ENCODE data around the gene HJURP.
"Not testable (repeated sequence)": the region's sequence is repeated elsewhere in the genome, so short reads cannot be mapped to it uniquely, and the experiment has no call there.

Gene HJURP, protein sequence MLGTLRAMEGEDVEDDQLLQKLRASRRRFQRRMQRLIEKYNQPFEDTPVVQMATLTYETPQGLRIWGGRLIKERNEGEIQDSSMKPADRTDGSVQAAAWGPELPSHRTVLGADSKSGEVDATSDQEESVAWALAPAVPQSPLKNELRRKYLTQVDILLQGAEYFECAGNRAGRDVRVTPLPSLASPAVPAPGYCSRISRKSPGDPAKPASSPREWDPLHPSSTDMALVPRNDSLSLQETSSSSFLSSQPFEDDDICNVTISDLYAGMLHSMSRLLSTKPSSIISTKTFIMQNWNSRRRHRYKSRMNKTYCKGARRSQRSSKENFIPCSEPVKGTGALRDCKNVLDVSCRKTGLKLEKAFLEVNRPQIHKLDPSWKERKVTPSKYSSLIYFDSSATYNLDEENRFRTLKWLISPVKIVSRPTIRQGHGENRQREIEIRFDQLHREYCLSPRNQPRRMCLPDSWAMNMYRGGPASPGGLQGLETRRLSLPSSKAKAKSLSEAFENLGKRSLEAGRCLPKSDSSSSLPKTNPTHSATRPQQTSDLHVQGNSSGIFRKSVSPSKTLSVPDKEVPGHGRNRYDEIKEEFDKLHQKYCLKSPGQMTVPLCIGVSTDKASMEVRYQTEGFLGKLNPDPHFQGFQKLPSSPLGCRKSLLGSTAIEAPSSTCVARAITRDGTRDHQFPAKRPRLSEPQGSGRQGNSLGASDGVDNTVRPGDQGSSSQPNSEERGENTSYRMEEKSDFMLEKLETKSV

GRCh38 chr2:233854241-233854981 is at the start of gene HJURP:
HJURP (minus strand) TSS chr2:233854535; CDS start chr2:233854500, 35 bp downstream.
- peak; percentile 79 to 80 for DNase-seq

GRCh38 chr2:233901884-233902283 is 47.5 kb upstream of the HJURP start:
- DNase-seq: no peak

DNA sequence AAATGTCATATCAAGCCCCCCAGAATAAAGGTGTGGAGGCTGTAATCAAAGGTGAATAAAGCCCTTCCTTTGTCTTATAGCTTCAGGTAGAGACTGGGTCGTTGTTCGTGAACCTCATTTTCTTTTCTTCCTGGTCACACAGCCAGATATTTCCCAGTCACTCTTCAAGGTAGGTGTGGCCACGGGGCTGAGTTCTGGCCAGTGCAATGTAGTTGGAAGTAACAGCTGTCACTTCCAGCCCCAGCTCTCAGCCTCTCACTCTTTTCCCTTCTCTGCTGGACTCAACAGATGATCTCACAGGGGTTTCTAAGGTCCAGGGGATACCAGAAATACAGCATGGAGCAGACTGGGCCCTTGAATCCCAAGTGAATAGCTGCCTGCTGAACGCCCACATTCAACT is 47.0 kb upstream of the HJURP start:
- no peak for DNase-seq

DNA sequence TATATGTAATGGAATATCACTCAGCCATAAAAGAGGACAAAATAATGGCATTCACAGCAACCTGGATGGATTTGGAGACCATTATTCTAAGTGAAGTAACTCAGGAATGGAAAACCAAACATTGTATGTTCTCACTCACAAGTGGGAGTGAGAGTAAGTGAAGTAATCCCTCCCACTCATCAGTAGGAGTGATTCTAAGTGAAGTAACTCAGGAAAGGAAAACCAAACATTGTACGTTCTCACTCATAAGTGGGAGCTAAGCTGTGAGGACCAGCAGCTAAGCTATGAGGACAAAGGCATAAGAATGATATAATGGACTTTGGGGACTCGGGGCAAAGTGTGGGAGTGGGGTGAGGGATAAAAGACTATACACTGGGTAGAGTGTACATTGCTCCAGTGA is 41.9 kb upstream of the HJURP start:
- not testable (repeated sequence) for DNase-seq

DNA sequence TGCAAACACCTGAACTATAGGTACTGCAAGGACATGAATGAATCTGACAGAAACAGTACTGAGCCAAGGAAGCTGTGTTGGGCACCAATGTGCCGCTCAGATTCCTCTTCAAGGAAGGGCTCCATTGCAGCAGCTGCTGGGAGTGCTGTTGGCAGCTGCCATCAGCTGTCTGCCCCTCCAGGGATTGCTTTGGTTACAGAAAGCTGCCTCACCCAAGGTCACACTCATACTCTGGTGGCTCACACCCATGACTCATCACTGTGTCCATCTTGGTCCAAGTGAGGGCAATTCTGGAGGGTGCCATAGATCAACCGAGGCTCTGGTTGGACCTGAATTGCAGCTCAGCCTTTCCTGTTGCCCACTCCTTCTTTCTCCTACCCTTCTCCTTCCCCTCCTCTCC is 38.5 kb upstream of the HJURP start:
- DNase-seq: no peak

DNA sequence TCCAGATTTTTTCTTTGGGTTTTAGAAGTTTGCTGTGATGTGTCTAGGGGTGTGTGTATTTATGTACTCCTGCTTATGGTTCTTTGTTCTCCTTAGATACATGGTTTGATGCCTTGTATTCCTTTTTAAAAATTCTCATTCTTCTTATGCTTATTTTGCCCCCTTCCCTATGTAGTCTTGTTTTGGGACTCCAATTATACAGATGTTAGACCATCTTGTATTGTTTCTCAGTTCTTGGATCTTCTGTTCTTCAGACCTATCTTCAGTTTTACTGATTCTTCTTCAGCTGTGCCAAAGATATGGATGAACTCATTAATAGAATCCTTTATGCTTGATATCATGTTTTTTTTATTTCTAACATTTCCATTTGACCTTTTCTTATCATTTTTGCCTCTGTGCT is 28.0 kb upstream of the HJURP start:
- no peak for DNase-seq

GRCh38 chr2:233872125-233872524 is 17.8 kb upstream of the HJURP start:
- DNase-seq: not testable (repeated sequence)

GRCh38 chr2:233871432-233871831 is 17.1 kb upstream of the HJURP start:
- no peak for DNase-seq

DNA sequence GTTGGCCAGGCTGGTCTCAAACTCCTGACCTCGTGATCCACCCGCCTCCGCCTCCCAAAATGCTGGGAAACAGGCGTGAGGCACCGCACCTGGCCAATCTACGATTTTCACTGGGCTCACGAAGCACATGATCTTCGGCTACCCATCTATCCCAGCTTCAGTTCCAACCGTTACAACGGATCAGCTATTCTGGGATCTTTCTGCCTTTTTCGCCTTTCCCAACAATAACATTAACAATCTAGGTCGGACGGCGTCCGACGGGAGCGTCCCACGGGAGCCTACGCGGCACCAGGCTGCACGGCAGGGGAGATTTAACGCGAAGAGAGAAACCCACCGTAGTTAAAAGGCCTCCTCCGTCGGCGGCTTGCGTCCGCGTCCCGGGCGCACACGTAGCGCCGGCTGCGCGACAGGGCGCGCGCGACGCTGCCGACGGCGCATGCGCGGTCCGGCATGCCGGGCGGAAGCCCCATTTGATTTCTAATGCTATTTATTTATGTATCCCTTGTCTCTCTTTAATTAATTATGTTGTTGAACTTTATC is 13.7 kb upstream of the HJURP start, which contains the start of gene MSL3B:
MSL3B (minus strand) TSS at position 394 of the 540 bp plus-strand sequence.
- peak; percentile 50 to 61 for DNase-seq

DNA sequence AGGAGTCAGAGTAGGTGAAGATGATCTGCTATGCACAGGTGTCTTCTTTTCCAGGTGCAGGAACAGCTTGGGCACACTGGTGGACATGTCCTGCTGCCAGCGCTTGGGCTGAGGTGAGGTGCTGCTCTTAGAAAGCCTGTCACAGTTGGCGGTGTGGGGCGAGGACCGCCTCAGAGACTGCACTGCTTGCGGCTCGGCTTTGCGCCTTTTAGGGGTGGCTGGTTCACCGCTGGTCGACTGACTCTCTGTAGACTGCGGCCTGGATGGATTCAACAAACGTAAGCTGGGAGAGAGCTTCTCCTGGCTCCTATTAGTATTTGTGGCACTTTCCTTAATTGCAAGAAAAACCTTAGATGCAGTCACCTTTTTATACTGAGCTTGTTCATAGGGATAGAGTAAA is 12.1 kb upstream of the HJURP start:
- DNase-seq: no peak

DNA sequence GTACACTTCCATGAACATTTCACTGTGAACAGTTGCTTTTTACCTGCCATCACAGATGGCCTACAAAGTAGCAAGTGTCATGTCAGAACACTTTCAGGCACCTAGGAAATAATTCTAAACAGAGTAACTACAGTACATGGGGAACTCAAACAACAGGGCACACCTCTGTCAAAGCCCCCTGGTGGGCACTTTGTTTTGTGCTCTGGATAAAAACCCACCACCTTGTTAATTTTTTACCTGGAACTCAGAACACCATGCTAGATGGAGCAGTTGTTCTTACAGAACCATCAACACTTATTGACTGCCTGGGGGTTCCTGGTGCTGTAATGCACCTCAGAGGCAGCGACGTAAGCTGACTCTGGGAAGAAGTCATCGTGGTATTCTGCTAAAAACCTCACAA is 11.5 kb upstream of the HJURP start:
- no peak for DNase-seq

DNA sequence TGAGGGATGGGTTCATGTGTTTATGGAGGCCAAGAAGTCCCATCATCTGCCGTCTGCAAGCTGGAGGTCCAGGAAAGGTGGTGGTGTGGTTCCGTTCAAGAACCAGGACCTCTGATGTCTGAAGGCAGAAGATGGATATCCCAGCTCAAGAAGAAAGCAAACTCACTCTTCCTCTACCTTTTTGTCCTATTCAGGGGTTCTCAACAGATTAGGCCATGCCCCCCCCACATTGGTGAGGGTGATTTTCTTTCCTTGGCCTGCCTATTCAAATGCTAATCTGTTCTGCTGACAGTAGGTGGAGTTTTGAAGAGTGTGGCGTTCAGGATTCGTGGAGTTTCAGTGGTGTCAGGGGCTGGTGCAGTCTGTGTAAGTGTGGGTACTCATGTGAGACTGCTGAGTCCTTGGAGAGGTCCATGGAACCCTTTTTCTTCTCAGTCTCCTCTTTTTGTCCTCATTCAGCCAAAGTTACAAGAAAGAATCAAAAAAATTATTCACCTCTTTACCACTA is 8.0 kb upstream of the HJURP start:
- no peak for DNase-seq

GRCh38 chr2:233858331-233858730 is 4.0 kb upstream of the HJURP start:
- DNase-seq: no peak

DNA sequence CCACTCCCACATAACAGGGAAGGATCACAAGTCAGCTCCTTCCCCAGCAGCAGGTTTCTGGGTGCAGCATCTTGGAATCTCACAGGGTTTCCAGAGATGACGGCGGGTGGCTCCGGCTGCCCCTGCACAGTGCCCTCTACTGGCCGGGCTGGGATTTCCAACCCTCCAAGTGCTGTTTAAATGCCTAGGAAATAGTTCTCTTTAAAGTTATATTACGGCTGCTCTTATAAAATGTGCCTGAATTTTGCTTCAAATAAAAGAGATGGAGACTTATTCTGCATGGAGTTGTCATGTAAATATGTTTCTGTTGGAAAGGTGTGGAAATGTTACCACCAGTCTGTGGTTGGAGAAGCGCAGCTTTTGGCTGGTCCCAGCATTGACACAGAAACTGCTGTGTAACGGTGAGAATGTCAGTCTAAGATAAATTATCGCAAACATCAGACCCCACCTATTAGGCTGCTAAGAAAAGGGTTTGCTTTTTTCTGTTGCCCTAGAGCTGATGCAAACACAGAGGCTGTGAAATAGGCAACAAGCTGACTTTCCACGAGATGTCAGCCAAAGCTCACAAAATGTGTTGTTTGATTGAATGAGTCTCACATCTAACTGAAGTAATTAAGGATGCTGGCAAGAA is 3.3 kb upstream of the HJURP start:
- DNase-seq: peak; percentile 26 to 51

GRCh38 chr2:233856184-233856583 is 1.8 kb upstream of the HJURP start:
- no peak for DNase-seq

DNA sequence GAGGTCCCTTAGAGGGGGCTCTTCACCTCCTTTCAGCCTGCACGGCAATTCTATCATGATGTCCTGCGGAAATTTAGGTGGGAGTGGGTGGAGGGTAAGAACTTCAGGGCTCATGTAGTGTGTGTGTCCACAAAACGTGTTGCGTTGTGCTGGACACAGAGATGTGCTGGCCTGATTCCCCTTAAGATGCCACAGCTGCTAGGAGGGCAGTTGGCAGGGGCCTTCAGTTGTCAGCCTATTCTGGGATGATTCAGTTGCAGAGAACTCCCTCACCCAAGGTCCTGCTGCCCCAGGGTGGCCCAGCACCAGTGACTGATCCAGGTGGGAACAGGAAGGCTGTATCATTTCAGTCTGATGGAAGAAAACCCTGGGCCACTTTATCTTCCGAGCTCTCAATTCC is 1.0 kb upstream of the HJURP start:
- no peak for DNase-seq

GRCh38 chr2:233853883-233854240 is 473 bp downstream of the HJURP start:
- no peak for DNase-seq

GRCh38 chr2:233853353-233853752 is 982 bp downstream of the HJURP start:
- no peak for DNase-seq

DNA sequence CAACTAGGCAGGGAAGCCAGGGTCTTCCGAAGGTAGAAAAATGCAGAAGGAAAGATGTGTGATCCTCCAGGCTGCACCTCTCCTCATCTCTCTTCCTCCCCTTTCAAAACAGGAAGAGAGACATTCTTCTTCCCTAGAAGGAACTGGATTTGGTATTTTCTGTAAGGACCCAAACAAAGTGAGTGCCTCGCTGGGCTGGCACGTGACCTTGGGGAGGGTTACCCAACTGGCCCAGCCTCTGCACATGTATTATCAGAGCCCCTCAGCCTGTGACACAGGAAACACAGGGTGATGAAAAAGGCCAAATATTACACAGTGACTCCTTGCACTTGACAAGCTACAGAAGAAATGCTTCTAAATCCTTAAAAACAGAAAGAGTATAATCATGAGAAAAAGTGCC is 2.3 kb downstream of the HJURP start:
- DNase-seq: no peak

DNA sequence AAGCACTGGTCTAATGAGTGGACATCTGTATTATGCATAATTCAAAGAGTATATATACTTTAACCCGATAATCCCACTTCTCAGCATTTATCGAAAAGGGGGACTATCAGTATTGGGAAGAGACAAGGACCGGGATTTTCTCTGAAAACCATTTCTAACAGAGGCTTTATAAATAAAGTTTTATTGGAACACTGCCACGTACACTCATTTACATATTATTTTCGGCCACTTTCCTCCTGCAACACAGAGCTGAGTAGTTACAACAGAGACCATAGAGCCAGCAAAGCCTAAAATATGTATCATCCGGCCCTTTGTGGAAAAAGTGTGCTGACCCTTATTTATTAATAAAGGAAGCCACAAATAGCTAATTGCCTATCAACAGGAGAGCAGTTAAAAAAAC is 3.2 kb downstream of the HJURP start:
- no peak for DNase-seq

DNA sequence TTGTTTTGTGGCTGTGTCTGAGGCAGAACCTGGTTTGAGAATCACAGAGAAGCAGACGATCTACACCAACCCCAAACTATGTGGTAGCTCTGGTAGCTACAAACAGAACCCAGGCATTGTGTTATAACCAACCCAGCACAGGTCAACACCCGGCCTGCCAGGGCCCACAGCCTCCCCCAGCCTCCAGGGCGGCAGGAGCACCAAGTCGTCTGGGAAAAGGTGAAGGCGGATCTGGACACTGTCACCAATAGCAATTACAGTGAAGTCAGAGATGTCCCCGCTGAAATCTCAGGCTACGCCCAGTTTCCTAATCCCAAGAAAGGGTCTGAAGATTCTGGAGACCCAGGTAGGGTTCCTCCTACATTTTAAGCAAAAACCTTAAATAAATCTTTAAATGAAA is 3.6 kb downstream of the HJURP start:
- no peak for DNase-seq

- no peak for DNase-seq
Observed at GRCh38 chr2:233849607-233850271, 4.6 kb downstream of the HJURP start.

Data from stimulated activated CD4-positive, alpha-beta T cell treated with anti-CD3 and anti-CD28 coated beads, Interleukin-4, amount 100 ng/mL, for 4 hours (primary cell).